ENCODE data around the gene CBR1.
A peak's percentile ranks its signal among the peaks of the same experiment; 100 is the strongest.

Gene CBR1

DNA sequence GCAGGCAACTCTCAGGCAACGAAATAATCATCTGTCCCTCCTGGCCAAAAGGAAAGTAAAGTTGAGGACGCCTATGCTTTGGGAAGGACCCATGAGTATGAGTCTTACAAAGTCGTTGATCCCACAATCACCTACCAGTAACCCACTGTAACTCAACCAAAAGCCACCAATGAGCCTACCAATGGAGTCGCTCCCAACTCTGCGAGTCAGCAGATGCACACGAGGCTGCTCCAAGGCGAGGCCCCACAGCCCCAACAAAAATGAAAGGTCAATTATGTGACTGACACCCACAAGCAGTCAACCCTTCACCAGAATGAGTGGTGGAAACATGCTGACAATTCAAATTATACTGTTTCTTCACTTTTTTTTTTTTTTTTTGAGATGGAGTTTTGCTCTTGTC lies 21.5 kb upstream of the CBR1 start:
- DNase-seq (ENCODE audit: low read depth), result no peak
- H3K4me3 ChIP-seq (ENCODE audit: low read depth, low read length), result no peak overlapping the region
- TF ChIP-seq, protein P1, sequence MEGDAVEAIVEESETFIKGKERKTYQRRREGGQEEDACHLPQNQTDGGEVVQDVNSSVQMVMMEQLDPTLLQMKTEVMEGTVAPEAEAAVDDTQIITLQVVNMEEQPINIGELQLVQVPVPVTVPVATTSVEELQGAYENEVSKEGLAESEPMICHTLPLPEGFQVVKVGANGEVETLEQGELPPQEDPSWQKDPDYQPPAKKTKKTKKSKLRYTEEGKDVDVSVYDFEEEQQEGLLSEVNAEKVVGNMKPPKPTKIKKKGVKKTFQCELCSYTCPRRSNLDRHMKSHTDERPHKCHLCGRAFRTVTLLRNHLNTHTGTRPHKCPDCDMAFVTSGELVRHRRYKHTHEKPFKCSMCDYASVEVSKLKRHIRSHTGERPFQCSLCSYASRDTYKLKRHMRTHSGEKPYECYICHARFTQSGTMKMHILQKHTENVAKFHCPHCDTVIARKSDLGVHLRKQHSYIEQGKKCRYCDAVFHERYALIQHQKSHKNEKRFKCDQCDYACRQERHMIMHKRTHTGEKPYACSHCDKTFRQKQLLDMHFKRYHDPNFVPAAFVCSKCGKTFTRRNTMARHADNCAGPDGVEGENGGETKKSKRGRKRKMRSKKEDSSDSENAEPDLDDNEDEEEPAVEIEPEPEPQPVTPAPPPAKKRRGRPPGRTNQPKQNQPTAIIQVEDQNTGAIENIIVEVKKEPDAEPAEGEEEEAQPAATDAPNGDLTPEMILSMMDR (conservative IDR thresholded peaks at IDR 0.05; ENCODE audit: low read depth, low read length), result no peak

DNA sequence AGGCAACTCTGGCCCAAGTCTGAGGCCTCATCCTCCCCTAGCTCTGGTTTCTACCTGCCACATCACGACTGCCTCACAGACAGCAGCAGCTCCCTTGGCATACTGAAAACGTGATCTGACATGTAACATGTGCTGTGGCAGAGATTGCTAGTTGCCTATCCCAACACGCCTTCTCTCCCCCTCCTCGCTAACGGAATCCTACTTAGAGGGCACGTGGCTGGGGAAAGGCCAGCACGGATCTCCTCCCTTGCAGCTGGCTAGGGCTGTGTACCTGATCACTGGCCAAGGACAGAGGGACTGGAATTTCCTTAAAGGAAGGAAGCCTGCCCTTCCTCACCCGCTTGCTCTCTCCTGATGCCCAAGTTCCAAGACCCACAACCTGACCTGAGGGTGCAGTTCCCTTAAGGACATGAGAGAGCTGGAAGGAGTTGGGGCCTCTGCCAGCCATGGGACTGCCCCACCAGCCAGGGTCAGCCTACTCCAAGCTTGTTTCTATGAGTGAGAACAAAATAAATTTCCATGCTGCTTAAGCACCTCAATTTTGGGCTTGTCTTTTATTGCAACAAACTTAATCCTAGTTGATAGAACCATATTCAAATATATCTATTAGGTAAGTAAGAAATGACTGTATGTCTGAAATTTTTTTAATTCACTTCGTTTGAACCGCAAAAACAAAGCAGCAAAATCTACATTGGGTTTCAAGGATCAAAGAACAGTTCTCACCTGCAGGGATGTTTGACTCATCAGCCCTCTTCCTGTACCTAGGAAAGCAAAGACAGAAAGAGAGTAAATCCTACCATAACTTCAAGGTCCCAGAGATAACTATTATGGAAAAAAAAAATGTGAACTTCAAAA lies 16.7 kb upstream of the CBR1 start:
- TF ChIP-seq, protein P1 (conservative IDR thresholded peaks at IDR 0.05; ENCODE audit: low read depth, low read length), result no peak
- DNase-seq (ENCODE audit: low read depth), result no peak
- H3K4me3 ChIP-seq (ENCODE audit: low read depth, low read length), result no peak overlapping the region

DNA sequence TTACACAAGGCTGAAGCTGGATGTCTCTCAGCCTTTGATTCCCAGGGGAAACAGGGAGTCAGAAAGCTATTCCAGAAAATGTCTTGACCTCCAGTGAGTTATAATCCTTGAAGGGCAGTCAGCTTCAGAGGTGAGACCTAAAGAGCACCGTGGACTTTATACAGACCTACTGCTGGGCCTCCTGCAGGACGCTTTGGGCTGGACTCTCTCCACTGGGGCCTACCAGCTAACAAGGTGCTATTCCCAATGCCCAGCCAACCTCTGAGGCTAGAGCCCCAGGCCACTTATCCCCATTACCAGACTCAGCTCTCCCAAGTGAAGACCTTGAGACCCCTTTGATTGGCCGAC lies 16.1 kb upstream of the CBR1 start:
- TF ChIP-seq, protein P1 (conservative IDR thresholded peaks at IDR 0.05; ENCODE audit: low read depth, low read length), result no peak
- DNase-seq (ENCODE audit: low read depth), result no peak
- H3K4me3 ChIP-seq (ENCODE audit: low read depth, low read length), result no peak overlapping the region

DNA sequence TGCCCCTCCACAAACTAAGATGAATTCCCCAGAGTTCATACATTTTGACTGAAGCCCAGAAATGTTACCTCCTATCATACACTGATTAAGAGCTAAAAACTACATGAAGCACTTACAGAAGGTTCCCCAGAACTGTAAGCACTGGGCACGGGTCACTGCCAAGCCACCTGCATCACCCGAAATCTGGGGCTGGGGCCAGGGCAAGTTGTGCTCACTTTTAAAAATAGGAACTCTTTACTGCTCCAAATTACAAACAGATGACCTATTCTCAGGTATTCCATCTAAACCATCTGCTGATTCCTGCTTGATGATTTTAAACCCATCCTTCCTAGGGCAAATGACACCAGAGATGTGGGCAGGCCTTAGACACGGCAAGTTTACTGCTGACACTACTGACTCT lies 14.3 kb upstream of the CBR1 start:
- H3K4me3 ChIP-seq (ENCODE audit: low read depth, low read length), result no peak overlapping the region
- DNase-seq (ENCODE audit: low read depth), result no peak
- TF ChIP-seq, protein P1 (conservative IDR thresholded peaks at IDR 0.05; ENCODE audit: low read depth, low read length), result no peak

DNA sequence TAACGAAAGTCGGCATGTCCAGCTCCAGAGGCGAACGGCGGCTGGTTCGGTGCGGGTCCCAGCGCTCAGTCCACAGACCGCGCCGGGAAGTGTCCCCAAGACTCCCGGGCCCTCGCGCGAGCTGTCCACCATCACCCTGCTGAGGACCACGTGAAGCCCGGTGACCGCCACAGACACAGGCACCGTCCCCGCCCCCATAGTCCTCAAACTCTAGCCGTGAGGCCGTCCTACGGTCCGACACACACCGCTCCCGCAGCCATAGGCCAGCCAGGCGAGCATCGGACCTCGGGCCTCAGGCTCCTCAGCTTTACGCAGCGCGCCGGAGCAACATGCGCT lies 10.0 kb upstream of the CBR1 start:
- peak overlapping the region; percentile 97 for H3K4me3 ChIP-seq (ENCODE audit: low read depth, low read length)
- TF ChIP-seq, protein P1 (conservative IDR thresholded peaks at IDR 0.05; ENCODE audit: low read depth, low read length), result no peak
- DNase-seq (ENCODE audit: low read depth), result no peak

DNA sequence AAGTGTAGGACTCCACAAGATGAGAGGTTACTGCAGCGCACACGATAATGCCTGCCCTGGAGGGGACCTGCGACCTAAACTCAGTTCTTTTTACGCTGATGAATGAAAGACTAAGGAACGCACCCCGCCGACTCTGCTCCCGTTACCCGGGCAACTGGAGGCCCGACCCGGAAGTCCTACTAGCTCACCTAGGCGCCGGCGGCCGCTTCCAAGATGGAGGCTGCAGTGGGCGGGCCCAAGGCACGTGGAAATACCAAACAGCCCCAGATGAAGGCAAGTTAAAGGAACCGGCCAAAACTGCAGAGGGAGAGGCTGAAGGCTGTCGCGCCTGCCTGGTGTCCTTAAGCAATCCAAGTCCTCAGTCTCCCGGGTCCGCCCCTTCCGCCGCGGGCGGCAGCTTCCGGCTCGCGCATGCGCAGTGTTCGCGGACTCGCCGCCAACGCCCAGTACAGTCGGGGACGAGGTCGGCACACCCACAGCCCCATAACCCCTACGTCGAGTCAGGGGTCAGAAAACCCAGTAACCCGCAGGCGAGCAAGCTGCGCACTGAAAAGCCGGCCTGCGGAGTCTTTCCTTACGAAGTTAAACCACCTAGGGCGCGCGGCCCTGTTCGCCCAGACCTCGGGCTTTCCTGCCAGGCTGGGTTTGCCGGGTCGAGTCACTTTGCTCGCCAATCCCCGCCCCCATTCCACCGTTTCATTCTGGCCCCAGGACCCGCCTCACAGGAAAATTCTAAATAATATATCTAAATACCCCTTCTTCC lies 9.5 kb upstream of the CBR1 start, which contains the start of gene SETD4:
Gene SETD4 (minus strand): TSS at position 368 of the 763 bp plus-strand sequence. CDS start 1,638 bp downstream, outside the sequence.
- H3K4me3 ChIP-seq (ENCODE audit: low read depth, low read length), result peak within 1 kb of the TSS; percentile 97
- DNase-seq (ENCODE audit: low read depth), result peak; percentile 96
- TF ChIP-seq, protein P1 (conservative IDR thresholded peaks at IDR 0.05; ENCODE audit: low read depth, low read length), result no peak
